ENCODE data around the gene WNT11. TPM values are rescaled to one million over a fixed set of nuclear protein-coding genes. Genes with fewer than 3 reads are reported as not detected.

The WNT11 gene
- total RNA-seq, 1 experiment from 2014 or later, result 29.0 TPM

GRCh38 chr11:76153571-76153923 lies 52.8 kb downstream of the WNT11 start:
- Mint-ChIP-seq H3K27me3 (ENCODE audit: insufficient read depth, unreplicated experiment) (no peaks in the 10 kb centered on the region), H3K36me3 (ENCODE audit: insufficient read depth, unreplicated experiment) (peaks cover 6% of the 10 kb centered on the region), H3K9me3 (ENCODE audit: unreplicated experiment) (no peaks in the 10 kb centered on the region), H3K4me1 (ENCODE audit: low read depth, unreplicated experiment) (peaks cover 55% of the 10 kb centered on the region), H3K27ac (ENCODE audit: unreplicated experiment) (peak overlapping the region; percentile 90), H3K4me3 (ENCODE audit: unreplicated experiment) (peak overlapping the region; percentile 56)
- ChIA-PET CTCF (interaction anchor here (0.6 to 2.0 kb wide), 3 partner anchors 55 to 385 kb away, joined by 3 to 6 read pairs (median 3); partner anchors contain the start of gene DGAT2), POLR2A (no interaction called here)
- Histone ChIP-seq H3K9me3 (no peaks in the 10 kb centered on the region), H3K36me3 (ENCODE audit: control insufficient read depth, insufficient read depth, low read length) (no peaks in the 10 kb centered on the region), H3K4me3 (ENCODE audit: low read depth, low read length) (no peak overlapping the region), H3K27me3 (replicated peaks; ENCODE audit: control insufficient read depth, insufficient read depth, low read length) (no peaks in the 10 kb centered on the region), H3K4me1 (peaks cover 66% of the 10 kb centered on the region)
- DNase-seq, result peak; percentile 81 to 89
- no peak for TF ChIP-seq CTCF (IDR thresholded peaks at IDR 0.05; ENCODE audit: insufficient read depth in 1 of 2, low read depth in 1 of 2, low read length in 1 of 2, severe bottlenecking in 1 of 2, unreplicated experiment in 1 of 2)
- BruUV-seq (replicated peaks), result no TSS peak
- intact Hi-C loops (cut with micrococcal nuclease; ENCODE audit: unreplicated experiment), result loop anchor here (2.0 kb wide), 1 partner anchor 53 kb away; the partner anchor contains the start of gene WNT11

- ChIA-PET CTCF (interaction anchor here (0.6 to 2.0 kb wide), 5 partner anchors 22 to 384 kb away, joined by 3 to 6 read pairs (median 3); partner anchors contain the start of gene DGAT2), POLR2A (no interaction called here)
- Histone ChIP-seq H3K9me3 (no peaks in the 10 kb centered on the region), H3K4me1 (peaks cover 72% of the 10 kb centered on the region), H3K4me3 (ENCODE audit: low read depth, low read length) (no peak overlapping the region), H3K27me3 (replicated peaks; ENCODE audit: control insufficient read depth, insufficient read depth, low read length) (no peaks in the 10 kb centered on the region), H3K36me3 (ENCODE audit: control insufficient read depth, insufficient read depth, low read length) (no peaks in the 10 kb centered on the region)
- no TSS peak for BruUV-seq (replicated peaks)
- intact Hi-C loops (cut with micrococcal nuclease; ENCODE audit: unreplicated experiment), result loop anchor here (2.0 kb wide), 1 partner anchor 54 kb away; the partner anchor contains the start of gene WNT11
- peak; percentile 80 to 89 for DNase-seq
- Mint-ChIP-seq H3K4me1 (ENCODE audit: low read depth, unreplicated experiment) (peaks cover 60% of the 10 kb centered on the region), H3K27ac (ENCODE audit: unreplicated experiment) (peak overlapping the region; percentile 90), H3K36me3 (ENCODE audit: insufficient read depth, unreplicated experiment) (peaks cover 6% of the 10 kb centered on the region), H3K9me3 (ENCODE audit: unreplicated experiment) (no peaks in the 10 kb centered on the region), H3K27me3 (ENCODE audit: insufficient read depth, unreplicated experiment) (no peaks in the 10 kb centered on the region), H3K4me3 (ENCODE audit: unreplicated experiment) (peak overlapping the region; percentile 56)
- no peak for TF ChIP-seq CTCF (IDR thresholded peaks at IDR 0.05; ENCODE audit: insufficient read depth in 1 of 2, low read depth in 1 of 2, low read length in 1 of 2, severe bottlenecking in 1 of 2, unreplicated experiment in 1 of 2)
Measured at GRCh38 chr11:76152741-76153570, 53.3 kb downstream of the WNT11 start.

- POLR2A ChIA-PET, result interaction anchor here (0.8 kb wide), 1 partner anchor 56 kb away, joined by 3 read pairs; no protein-coding TSS in a partner anchor
- H3K36me3 ChIP-seq (ENCODE audit: control insufficient read depth, insufficient read depth, low read length), result no peaks in the 10 kb centered on the region
- no peaks in the 10 kb centered on the region for H3K9me3 ChIP-seq
- no peaks in the 10 kb centered on the region for H3K27me3 ChIP-seq (replicated peaks; ENCODE audit: control insufficient read depth, insufficient read depth, low read length)
- DNase-seq, result peak; percentile 67 to 77
- Mint-ChIP-seq H3K9me3 (ENCODE audit: unreplicated experiment) (no peaks in the 10 kb centered on the region), H3K27ac (ENCODE audit: unreplicated experiment) (peak overlapping the region; percentile 90), H3K27me3 (ENCODE audit: insufficient read depth, unreplicated experiment) (no peaks in the 10 kb centered on the region), H3K4me1 (ENCODE audit: low read depth, unreplicated experiment) (peaks cover 63% of the 10 kb centered on the region), H3K4me3 (ENCODE audit: unreplicated experiment) (peak overlapping the region; percentile 56), H3K36me3 (ENCODE audit: insufficient read depth, unreplicated experiment) (peaks cover 6% of the 10 kb centered on the region)
- no TSS peak for BruUV-seq (replicated peaks)
- peak in 1 of 2 experiments; percentile 29 for TF ChIP-seq CTCF (IDR thresholded peaks at IDR 0.05; ENCODE audit: insufficient read depth in 1 of 2, low read depth in 1 of 2, low read length in 1 of 2, severe bottlenecking in 1 of 2, unreplicated experiment in 1 of 2)
- peaks cover 79% of the 10 kb centered on the region for H3K4me1 ChIP-seq
- H3K4me3 ChIP-seq (ENCODE audit: low read depth, low read length), result no peak overlapping the region
- CTCF ChIA-PET, result interaction anchor here (0.8 to 2.0 kb wide), 5 partner anchors 21 to 255 kb away, joined by 3 to 6 read pairs (median 3); no protein-coding TSS in a partner anchor
- intact Hi-C loops (cut with micrococcal nuclease; ENCODE audit: unreplicated experiment), result loop anchor here (2.0 kb wide), 1 partner anchor 55 kb away; the partner anchor contains the start of gene WNT11
Measured at GRCh38 chr11:76152086-76152681, 54.1 kb downstream of the WNT11 start.

All from Caco-2 (cell line).